GM19452 (cell line): Measurements from ENCODE around the gene TMEM191C.
A peak's percentile ranks its signal among the peaks of the same experiment; 100 is the strongest.
"Not testable (repeated sequence)": the region's sequence is repeated elsewhere in the genome, so short reads cannot be mapped to it uniquely, and the experiment has no call there.

Experiments used
- ATAC-seq: cut with Tn5 transposase; IDR thresholded peaks from one replicate; pipeline ENCODE4 v1.9.1; 2021; ENCODE audit not compliant: unreplicated experiment

Gene TMEM191C

GRCh38 chr22:21445437-21446127, 21.6 kb upstream of the TMEM191C start:
- no peak for ATAC-seq

- no peak for ATAC-seq
Observed at GRCh38 chr22:21446128-21446826, 20.9 kb upstream of the TMEM191C start.

GRCh38 chr22:21446827-21447690, 20.1 kb upstream of the TMEM191C start:
- ATAC-seq: no peak

- no peak for ATAC-seq
Observed at GRCh38 chr22:21447694-21448402, 19.3 kb upstream of the TMEM191C start.

- ATAC-seq: no peak
Observed at GRCh38 chr22:21448627-21449416, 18.4 kb upstream of the TMEM191C start.

GRCh38 chr22:21449531-21450319, 17.5 kb upstream of the TMEM191C start:
- ATAC-seq: no peak

GRCh38 chr22:21450320-21450831, 16.8 kb upstream of the TMEM191C start:
- no peak for ATAC-seq

GRCh38 chr22:21450858-21451353, 16.3 kb upstream of the TMEM191C start:
- ATAC-seq: no peak

GRCh38 chr22:21451545-21452520, 15.4 kb upstream of the TMEM191C start:
- no peak for ATAC-seq

GRCh38 chr22:21452666-21453065, 14.5 kb upstream of the TMEM191C start:
- not testable (repeated sequence) for ATAC-seq

GRCh38 chr22:21454998-21455333, 12.2 kb upstream of the TMEM191C start:
- not testable (repeated sequence) for ATAC-seq

GRCh38 chr22:21455334-21456089, 11.7 kb upstream of the TMEM191C start:
- no peak for ATAC-seq

- ATAC-seq: no peak
Observed at GRCh38 chr22:21457023-21457787, 10.0 kb upstream of the TMEM191C start.

- ATAC-seq: not testable (repeated sequence)
Observed at GRCh38 chr22:21462672-21463071, 4.5 kb upstream of the TMEM191C start.

- ATAC-seq: peak; percentile 78
Observed at GRCh38 chr22:21468194-21469096, 1.3 kb downstream of the TMEM191C start.
